ENCODE measurements around the gene ANXA9. TPM values are rescaled to one million over a fixed set of nuclear protein-coding genes. Genes with fewer than 3 reads are reported as not detected.

ANXA9 gene
- total RNA-seq: 0.12 TPM in 1 of 2 replicates, not detected in the other

GRCh38 chr1:150981805-150982712 lies at the start of gene ANXA9:
Gene ANXA9, plus strand, starts transcription at chr1:150982292. Its CDS starts 814 bp downstream, at chr1:150983106.
- no peaks in the 10 kb centered on the region for H3K36me3 Mint-ChIP-seq (ENCODE audit: low read depth)
- no peak for DNase-seq

GRCh38 chr1:150944856-150945255 lies 37.2 kb upstream of the ANXA9 start:
- intact Hi-C loops (cut with micrococcal nuclease): no loop called here
- Mint-ChIP-seq H3K27ac (peak overlapping the region; percentile 57), H3K4me3 (no peak overlapping the region), H3K9me3 (no peaks in the 10 kb centered on the region), H3K36me3 (ENCODE audit: low read depth) (peaks cover 67% of the 10 kb centered on the region), H3K27me3 (no peaks in the 10 kb centered on the region), H3K4me1 (peaks cover 3% of the 10 kb centered on the region)
- no peak for DNase-seq

More at GRCh38 chr1:150981805-150982712, at the start of gene ANXA9:
- no peaks in the 10 kb centered on the region for H3K9me3 Mint-ChIP-seq
- peaks cover 14% of the 10 kb centered on the region for H3K4me1 Mint-ChIP-seq
- H3K27ac Mint-ChIP-seq: no peak within 1 kb of the TSS
- intact Hi-C loops (cut with micrococcal nuclease): no loop called here
- H3K27me3 Mint-ChIP-seq: no peaks in the 10 kb centered on the region
- H3K4me3 Mint-ChIP-seq: no peak within 1 kb of the TSS

GRCh38 chr1:150954708-150955107 lies 27.4 kb upstream of the ANXA9 start:
- no peak for DNase-seq
- Mint-ChIP-seq H3K4me1 (peaks cover 5% of the 10 kb centered on the region), H3K9me3 (no peaks in the 10 kb centered on the region), H3K36me3 (ENCODE audit: low read depth) (peaks cover 65% of the 10 kb centered on the region), H3K27me3 (no peaks in the 10 kb centered on the region), H3K4me3 (no peak overlapping the region), H3K27ac (no peak overlapping the region)
- intact Hi-C loops (cut with micrococcal nuclease): no loop called here

GRCh38 chr1:150955280-150955679 lies 26.8 kb upstream of the ANXA9 start:
- intact Hi-C loops (cut with micrococcal nuclease): no loop called here
- DNase-seq: no peak
- no peaks in the 10 kb centered on the region for H3K9me3 Mint-ChIP-seq
- peaks cover 64% of the 10 kb centered on the region for H3K36me3 Mint-ChIP-seq (ENCODE audit: low read depth)
- no peak overlapping the region for H3K4me3 Mint-ChIP-seq
- peaks cover 5% of the 10 kb centered on the region for H3K4me1 Mint-ChIP-seq
- H3K27me3 Mint-ChIP-seq: no peaks in the 10 kb centered on the region
- H3K27ac Mint-ChIP-seq: no peak overlapping the region

- Mint-ChIP-seq H3K4me3 (no peak overlapping the region), H3K27me3 (no peaks in the 10 kb centered on the region), H3K4me1 (peaks cover 11% of the 10 kb centered on the region), H3K36me3 (ENCODE audit: low read depth) (peaks cover 68% of the 10 kb centered on the region), H3K27ac (no peak overlapping the region), H3K9me3 (no peaks in the 10 kb centered on the region)
- DNase-seq: no peak
- intact Hi-C loops (cut with micrococcal nuclease): no loop called here
These were observed 24.4 kb upstream of the ANXA9 start for GRCh38 chr1:150957666-150958065.

GRCh38 chr1:150960646-150961045 lies 21.4 kb upstream of the ANXA9 start:
- H3K9me3 Mint-ChIP-seq: no peaks in the 10 kb centered on the region
- H3K4me1 Mint-ChIP-seq: peaks cover 11% of the 10 kb centered on the region
- DNase-seq: no peak
- intact Hi-C loops (cut with micrococcal nuclease): no loop called here
- peaks cover 72% of the 10 kb centered on the region for H3K36me3 Mint-ChIP-seq (ENCODE audit: low read depth)
- no peak overlapping the region for H3K4me3 Mint-ChIP-seq
- H3K27ac Mint-ChIP-seq: no peak overlapping the region
- H3K27me3 Mint-ChIP-seq: no peaks in the 10 kb centered on the region

- intact Hi-C loops (cut with micrococcal nuclease): no loop called here
- no peak overlapping the region for H3K27ac Mint-ChIP-seq
These were observed 20.3 kb upstream of the ANXA9 start for GRCh38 chr1:150961756-150962155.

GRCh38 chr1:150963321-150964163 lies 18.6 kb upstream of the ANXA9 start:
- H3K4me3 Mint-ChIP-seq: no peak overlapping the region
- no peaks in the 10 kb centered on the region for H3K27me3 Mint-ChIP-seq
- H3K36me3 Mint-ChIP-seq (ENCODE audit: low read depth): peaks cover 81% of the 10 kb centered on the region
- peaks cover 7% of the 10 kb centered on the region for H3K4me1 Mint-ChIP-seq
- intact Hi-C loops (cut with micrococcal nuclease): no loop called here
- H3K27ac Mint-ChIP-seq: peak overlapping the region; percentile 73
- no peak for DNase-seq
- no peaks in the 10 kb centered on the region for H3K9me3 Mint-ChIP-seq

More at GRCh38 chr1:150961756-150962155, 20.3 kb upstream of the ANXA9 start:
- no peaks in the 10 kb centered on the region for H3K27me3 Mint-ChIP-seq
- peaks cover 79% of the 10 kb centered on the region for H3K36me3 Mint-ChIP-seq (ENCODE audit: low read depth)
- H3K9me3 Mint-ChIP-seq: no peaks in the 10 kb centered on the region
- DNase-seq: no peak
- no peak overlapping the region for H3K4me3 Mint-ChIP-seq
- H3K4me1 Mint-ChIP-seq: peaks cover 11% of the 10 kb centered on the region

- H3K27ac Mint-ChIP-seq: peak overlapping the region; percentile 73
- DNase-seq: no peak
- intact Hi-C loops (cut with micrococcal nuclease): no loop called here
These were observed 18.0 kb upstream of the ANXA9 start for GRCh38 chr1:150964164-150964489.

GRCh38 chr1:150965605-150966004 lies 16.5 kb upstream of the ANXA9 start:
- Mint-ChIP-seq H3K4me3 (no peak overlapping the region), H3K27ac (no peak overlapping the region), H3K36me3 (ENCODE audit: low read depth) (peaks cover 77% of the 10 kb centered on the region), H3K4me1 (peaks cover 11% of the 10 kb centered on the region), H3K9me3 (no peaks in the 10 kb centered on the region), H3K27me3 (no peaks in the 10 kb centered on the region)
- DNase-seq: no peak
- intact Hi-C loops (cut with micrococcal nuclease): no loop called here

More at GRCh38 chr1:150964164-150964489, 18.0 kb upstream of the ANXA9 start:
- H3K27me3 Mint-ChIP-seq: no peaks in the 10 kb centered on the region
- peaks cover 84% of the 10 kb centered on the region for H3K36me3 Mint-ChIP-seq (ENCODE audit: low read depth)
- H3K4me3 Mint-ChIP-seq: no peak overlapping the region
- H3K9me3 Mint-ChIP-seq: no peaks in the 10 kb centered on the region
- peaks cover 7% of the 10 kb centered on the region for H3K4me1 Mint-ChIP-seq

GRCh38 chr1:150966011-150966410 lies 16.1 kb upstream of the ANXA9 start:
- Mint-ChIP-seq H3K27me3 (no peaks in the 10 kb centered on the region), H3K9me3 (no peaks in the 10 kb centered on the region), H3K27ac (no peak overlapping the region), H3K4me3 (no peak overlapping the region), H3K4me1 (peaks cover 15% of the 10 kb centered on the region), H3K36me3 (ENCODE audit: low read depth) (peaks cover 78% of the 10 kb centered on the region)
- DNase-seq: no peak
- intact Hi-C loops (cut with micrococcal nuclease): no loop called here

GRCh38 chr1:150967936-150968335 lies 14.2 kb upstream of the ANXA9 start:
- H3K4me1 Mint-ChIP-seq: peaks cover 25% of the 10 kb centered on the region
- peaks cover 67% of the 10 kb centered on the region for H3K36me3 Mint-ChIP-seq (ENCODE audit: low read depth)
- no peaks in the 10 kb centered on the region for H3K27me3 Mint-ChIP-seq
- intact Hi-C loops (cut with micrococcal nuclease): no loop called here
- no peak overlapping the region for H3K4me3 Mint-ChIP-seq
- no peaks in the 10 kb centered on the region for H3K9me3 Mint-ChIP-seq
- no peak for DNase-seq
- peak overlapping the region; percentile 34 for H3K27ac Mint-ChIP-seq

GRCh38 chr1:150968491-150968890 lies 13.6 kb upstream of the ANXA9 start:
- intact Hi-C loops (cut with micrococcal nuclease): no loop called here
- Mint-ChIP-seq H3K36me3 (ENCODE audit: low read depth) (peaks cover 62% of the 10 kb centered on the region), H3K4me3 (no peak overlapping the region), H3K27me3 (no peaks in the 10 kb centered on the region), H3K27ac (no peak overlapping the region), H3K9me3 (no peaks in the 10 kb centered on the region), H3K4me1 (peaks cover 29% of the 10 kb centered on the region)
- DNase-seq: no peak

- no peak for DNase-seq
- peaks cover 29% of the 10 kb centered on the region for H3K4me1 Mint-ChIP-seq
- H3K36me3 Mint-ChIP-seq (ENCODE audit: low read depth): peaks cover 53% of the 10 kb centered on the region
- H3K9me3 Mint-ChIP-seq: no peaks in the 10 kb centered on the region
- H3K27ac Mint-ChIP-seq: no peak overlapping the region
- intact Hi-C loops (cut with micrococcal nuclease): loop anchor here (10.0 kb wide), 3 partner anchors 205 to 735 kb away; partner anchors contain the start of genes ANP32E, CTSS and TARS2
- H3K27me3 Mint-ChIP-seq: no peaks in the 10 kb centered on the region
- no peak overlapping the region for H3K4me3 Mint-ChIP-seq
These were observed 12.5 kb upstream of the ANXA9 start for GRCh38 chr1:150969626-150970025.
